ENCODE results near the gene COPZ2.
"Not testable (repeated sequence)": the region's sequence is repeated elsewhere in the genome, so short reads cannot be mapped to it uniquely, and the experiment has no call there.

DNA sequence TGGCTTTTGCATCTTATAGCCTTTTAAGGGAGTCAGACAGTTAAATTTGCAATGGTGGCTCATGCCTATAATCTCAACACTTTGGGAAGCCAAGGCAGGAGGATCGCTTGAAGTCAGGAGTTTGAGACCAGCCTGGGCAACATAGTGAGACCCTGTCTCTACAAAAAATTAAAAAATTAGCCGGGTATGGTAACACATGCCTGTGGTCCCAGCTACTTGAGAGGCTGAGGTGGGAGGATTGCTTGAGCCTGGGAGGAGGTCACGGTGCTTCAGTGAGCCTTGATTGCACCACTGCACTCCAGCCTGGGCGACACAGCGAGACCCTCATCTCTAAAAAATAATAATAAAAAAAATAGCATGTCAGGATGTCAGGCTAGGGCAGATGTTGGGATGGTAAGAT, 35.9 kb downstream of the COPZ2 start:
- TF ChIP-seq, protein P1, sequence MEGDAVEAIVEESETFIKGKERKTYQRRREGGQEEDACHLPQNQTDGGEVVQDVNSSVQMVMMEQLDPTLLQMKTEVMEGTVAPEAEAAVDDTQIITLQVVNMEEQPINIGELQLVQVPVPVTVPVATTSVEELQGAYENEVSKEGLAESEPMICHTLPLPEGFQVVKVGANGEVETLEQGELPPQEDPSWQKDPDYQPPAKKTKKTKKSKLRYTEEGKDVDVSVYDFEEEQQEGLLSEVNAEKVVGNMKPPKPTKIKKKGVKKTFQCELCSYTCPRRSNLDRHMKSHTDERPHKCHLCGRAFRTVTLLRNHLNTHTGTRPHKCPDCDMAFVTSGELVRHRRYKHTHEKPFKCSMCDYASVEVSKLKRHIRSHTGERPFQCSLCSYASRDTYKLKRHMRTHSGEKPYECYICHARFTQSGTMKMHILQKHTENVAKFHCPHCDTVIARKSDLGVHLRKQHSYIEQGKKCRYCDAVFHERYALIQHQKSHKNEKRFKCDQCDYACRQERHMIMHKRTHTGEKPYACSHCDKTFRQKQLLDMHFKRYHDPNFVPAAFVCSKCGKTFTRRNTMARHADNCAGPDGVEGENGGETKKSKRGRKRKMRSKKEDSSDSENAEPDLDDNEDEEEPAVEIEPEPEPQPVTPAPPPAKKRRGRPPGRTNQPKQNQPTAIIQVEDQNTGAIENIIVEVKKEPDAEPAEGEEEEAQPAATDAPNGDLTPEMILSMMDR (IDR thresholded peaks at IDR 0.05), result not testable (repeated sequence)
- TF ChIP-seq POLR2A (IDR thresholded peaks at IDR 0.05), result not testable (repeated sequence)
